GM12801 (cell line): ENCODE results near the gene MAGIX.

Experiments
- TF ChIP-seq, protein P1 (sequence below): IDR thresholded peaks from one replicate; pipeline ENCODE4 v1.5.1; 2011; ENCODE audit warnings: control low read depth; ENCODE audit not compliant: insufficient read length; ENCODE audit errors: extremely low read depth

The MAGIX gene

DNA sequence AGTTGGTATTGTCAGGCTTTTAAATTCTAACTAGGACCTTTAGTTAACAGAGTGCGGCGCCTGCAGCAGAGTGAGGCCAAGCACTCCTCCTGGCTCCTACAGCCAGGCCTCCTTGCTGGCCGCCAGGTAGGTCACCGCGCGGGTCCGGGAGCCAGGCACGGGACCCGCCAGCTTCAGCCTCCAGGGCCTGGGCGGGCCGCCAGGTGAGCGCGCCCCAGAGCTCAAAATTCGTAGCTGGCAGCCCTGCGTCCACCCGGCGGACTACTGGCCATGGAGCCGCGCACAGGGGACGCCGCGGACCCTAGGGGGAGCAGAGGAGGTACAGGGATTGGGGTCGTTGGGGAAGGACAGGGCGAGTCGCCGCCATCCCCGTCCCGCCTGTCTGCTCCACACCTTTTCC lies at the start of gene MAGIX:
Gene MAGIX, plus strand, starts transcription at position 139 of the 400 bp plus-strand sequence. Its CDS starts 132 bp downstream, at position 271.
- TF ChIP-seq, protein P1, sequence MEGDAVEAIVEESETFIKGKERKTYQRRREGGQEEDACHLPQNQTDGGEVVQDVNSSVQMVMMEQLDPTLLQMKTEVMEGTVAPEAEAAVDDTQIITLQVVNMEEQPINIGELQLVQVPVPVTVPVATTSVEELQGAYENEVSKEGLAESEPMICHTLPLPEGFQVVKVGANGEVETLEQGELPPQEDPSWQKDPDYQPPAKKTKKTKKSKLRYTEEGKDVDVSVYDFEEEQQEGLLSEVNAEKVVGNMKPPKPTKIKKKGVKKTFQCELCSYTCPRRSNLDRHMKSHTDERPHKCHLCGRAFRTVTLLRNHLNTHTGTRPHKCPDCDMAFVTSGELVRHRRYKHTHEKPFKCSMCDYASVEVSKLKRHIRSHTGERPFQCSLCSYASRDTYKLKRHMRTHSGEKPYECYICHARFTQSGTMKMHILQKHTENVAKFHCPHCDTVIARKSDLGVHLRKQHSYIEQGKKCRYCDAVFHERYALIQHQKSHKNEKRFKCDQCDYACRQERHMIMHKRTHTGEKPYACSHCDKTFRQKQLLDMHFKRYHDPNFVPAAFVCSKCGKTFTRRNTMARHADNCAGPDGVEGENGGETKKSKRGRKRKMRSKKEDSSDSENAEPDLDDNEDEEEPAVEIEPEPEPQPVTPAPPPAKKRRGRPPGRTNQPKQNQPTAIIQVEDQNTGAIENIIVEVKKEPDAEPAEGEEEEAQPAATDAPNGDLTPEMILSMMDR: no peak

DNA sequence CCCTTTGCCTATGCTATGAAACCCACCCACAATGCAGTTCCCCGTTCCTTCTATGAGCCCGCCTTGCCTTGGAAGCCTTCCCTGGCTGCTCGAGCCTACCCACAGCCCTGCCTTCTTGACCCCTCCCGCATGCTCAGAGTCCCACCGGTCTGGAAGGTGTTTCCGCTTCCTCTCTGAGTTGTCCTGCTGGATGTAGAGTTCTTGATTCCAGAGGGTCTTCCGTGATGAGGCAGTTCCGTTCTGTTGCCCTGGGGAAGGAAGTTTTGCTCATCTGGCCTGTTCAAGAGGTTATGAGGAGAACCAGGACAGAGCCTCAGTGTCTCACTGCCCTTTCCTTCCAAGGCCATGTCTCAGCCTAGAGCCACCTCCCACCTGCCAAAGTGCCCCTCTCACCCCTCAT lies 46.5 kb upstream of the MAGIX start:
- TF ChIP-seq, protein P1: no peak

DNA sequence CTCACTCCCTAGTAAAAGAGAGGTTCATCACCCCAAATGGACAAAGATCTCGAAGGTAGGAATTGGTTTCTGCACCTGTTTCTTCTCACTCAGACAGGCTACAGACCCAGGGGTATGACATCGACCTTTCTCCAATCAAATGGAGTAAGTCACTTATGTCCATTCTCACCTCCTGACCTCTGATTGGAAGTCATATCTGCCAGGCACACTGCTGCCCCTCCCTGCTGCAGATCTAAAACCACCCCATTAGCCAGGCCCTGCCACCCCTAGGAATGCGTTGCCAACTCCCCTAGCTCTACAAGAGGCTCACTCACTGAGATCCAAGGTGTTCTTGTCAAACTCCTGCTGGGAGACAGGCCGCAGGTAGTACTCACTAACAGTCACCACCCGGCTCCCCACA lies 45.8 kb upstream of the MAGIX start:
- TF ChIP-seq, protein P1: no peak

DNA sequence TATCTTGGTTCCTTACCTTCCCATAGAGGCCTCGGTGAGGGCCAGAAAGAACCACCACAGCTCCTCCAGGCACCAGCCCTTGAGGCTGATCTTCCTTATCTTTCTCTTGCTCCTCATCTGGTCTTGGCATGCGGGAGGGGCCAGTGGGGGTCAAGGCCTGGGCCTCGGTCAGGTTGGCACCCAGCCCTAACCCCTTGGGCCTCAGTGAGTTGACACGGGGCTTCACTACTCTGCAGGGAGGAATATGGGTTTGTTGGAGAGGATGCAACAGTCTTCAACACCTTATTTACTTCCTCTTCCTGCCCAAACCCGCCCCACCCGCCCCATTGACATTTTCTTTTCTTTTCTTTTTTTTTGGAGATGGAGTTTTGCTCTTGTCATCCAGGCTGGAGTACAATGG lies 45.0 kb upstream of the MAGIX start:
- TF ChIP-seq, protein P1: no peak

DNA sequence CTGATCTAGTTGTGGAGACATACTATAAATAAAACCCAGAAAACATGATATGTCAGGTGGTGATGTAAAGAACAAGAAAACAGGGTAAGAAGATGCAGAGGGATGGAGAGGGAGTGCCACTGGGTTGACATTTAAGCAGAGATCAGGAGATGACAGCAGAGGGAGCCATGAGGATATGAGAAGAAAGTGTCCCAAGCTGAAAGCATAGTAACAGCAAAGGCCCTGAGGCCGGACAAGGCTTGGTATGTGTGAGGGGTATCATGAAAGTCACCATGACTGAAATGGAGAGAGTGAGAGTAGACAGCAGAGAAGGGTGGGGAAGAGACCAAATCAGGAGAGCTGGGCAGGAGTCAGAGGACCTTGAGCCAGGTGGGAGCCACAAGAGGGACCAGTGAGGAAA lies 42.5 kb upstream of the MAGIX start:
- TF ChIP-seq, protein P1: no peak

DNA sequence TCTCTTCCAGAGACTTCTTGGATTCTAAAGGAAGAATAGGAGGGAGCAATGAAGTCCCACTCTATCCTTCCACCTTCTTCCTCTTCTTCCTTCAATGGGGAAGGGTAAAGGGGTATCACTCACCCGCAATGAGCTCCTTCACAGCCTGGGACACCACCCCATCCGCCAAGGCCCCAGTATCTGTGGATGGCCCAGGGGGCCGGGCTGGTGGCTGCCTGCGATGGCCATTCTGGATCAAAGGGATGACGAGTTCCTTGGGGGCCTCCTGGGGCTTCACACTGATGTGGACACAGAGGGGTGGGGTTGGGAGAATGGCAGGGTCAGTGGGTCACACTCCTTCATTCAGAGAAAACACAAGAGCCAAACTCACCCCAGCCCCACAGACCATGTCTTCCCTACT lies 40.1 kb upstream of the MAGIX start:
- TF ChIP-seq, protein P1: no peak

DNA sequence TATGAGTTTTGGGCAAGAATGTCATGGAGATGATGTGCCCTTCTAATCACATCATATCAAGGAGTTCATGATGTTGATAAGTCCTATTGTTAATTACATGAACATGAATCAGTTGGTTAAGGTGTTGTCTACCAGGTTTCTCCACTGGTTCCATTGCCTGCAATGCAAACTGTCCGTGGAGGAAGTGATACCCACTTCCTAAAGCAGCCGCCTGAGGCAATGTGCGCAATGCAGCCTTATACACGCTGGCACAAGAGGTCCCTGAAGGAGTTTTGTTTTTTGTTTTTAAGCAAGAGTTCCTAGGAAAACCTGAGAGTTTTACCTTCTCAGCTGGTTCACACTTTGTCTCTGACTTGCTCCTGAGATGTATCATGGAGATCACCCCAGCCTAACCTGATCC lies 33.1 kb upstream of the MAGIX start:
- TF ChIP-seq, protein P1: no peak

DNA sequence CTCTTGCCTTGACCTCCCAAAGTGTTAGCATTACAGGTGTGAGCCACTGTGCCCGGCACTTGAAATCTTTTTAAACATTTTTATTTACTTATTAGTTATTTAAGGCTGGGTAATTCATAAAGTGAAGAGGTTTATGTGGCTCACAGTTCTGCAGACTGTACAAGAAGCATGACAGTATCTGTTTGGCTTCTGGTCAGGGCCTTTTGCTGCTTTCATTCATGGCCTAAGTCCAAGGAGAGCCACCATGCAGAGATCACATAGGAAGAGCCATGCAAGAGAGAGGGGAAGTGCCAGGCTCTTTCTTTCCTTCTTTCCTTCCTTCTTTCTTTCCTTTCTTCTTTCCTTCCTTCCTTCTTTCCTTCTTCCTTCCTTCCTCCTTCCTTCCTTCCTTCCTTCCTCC lies 28.8 kb upstream of the MAGIX start:
- TF ChIP-seq, protein P1: no peak
